ENCODE measurements around the gene CCL22. TPM values are rescaled to one million over a fixed set of nuclear protein-coding genes. Genes with fewer than 3 reads are reported as not detected.

CCL22 gene
- not detected in 2 replicates for total RNA-seq

GRCh38 chr16:57358527-57359095 is at the start of gene CCL22:
Gene CCL22, plus strand, starts transcription at chr16:57358783. Its CDS starts 34 bp downstream, at chr16:57358817.

GRCh38 chr16:57372372-57373116 is 14.0 kb downstream of the CCL22 start, which contains the start of gene CX3CL1:
Gene CX3CL1, plus strand, starts transcription at chr16:57372490. Its CDS starts 79 bp downstream, at chr16:57372569.

GRCh38 chr16:57403965-57404817 is 45.6 kb downstream of the CCL22 start, which contains the start of gene CCL17:
Gene CCL17, plus strand, starts transcription at chr16:57404767. Its CDS starts 9,166 bp downstream, at chr16:57413933.

Other genes starting within 250 kb of the CCL22 start
- 59.7 and 77.9 TPM in 2 replicates for gene PSME3IP1, start 172.7 kb upstream of the CCL22 start, total RNA-seq
- 47.6 and 64.1 TPM in 2 replicates for gene RSPRY1, start 172.5 kb upstream of the CCL22 start, total RNA-seq
- gene ARL2BP, start 113.5 kb upstream of the CCL22 start, total RNA-seq: 52.5 and 72.0 TPM in 2 replicates
- 2.8 and 7.4 TPM in 2 replicates for gene PLLP, start 74.1 kb upstream of the CCL22 start, total RNA-seq
- 2.2 and 5.8 TPM in 2 replicates for gene CX3CL1, start 13.7 kb downstream of the CCL22 start, total RNA-seq
- gene CCL17, start 46.0 kb downstream of the CCL22 start, total RNA-seq: not detected in 2 replicates
- 71.7 and 76.7 TPM in 2 replicates for gene CIAPIN1, start 88.6 kb downstream of the CCL22 start, total RNA-seq
- gene COQ9, start 88.7 kb downstream of the CCL22 start, total RNA-seq: 48.2 and 55.7 TPM in 2 replicates
- 106 and 110 TPM in 2 replicates for gene POLR2C, start 103.9 kb downstream of the CCL22 start, total RNA-seq
- 24.0 and 25.1 TPM in 2 replicates for gene DOK4, start 127.7 kb downstream of the CCL22 start, total RNA-seq
- gene CCDC102A, start 177.8 kb downstream of the CCL22 start, total RNA-seq: 9.9 and 14.5 TPM in 2 replicates
- gene ADGRG5, start 183.9 kb downstream of the CCL22 start, total RNA-seq: not detected in 2 replicates